ENCODE measurements around the gene CSNK1G1.

DNA sequence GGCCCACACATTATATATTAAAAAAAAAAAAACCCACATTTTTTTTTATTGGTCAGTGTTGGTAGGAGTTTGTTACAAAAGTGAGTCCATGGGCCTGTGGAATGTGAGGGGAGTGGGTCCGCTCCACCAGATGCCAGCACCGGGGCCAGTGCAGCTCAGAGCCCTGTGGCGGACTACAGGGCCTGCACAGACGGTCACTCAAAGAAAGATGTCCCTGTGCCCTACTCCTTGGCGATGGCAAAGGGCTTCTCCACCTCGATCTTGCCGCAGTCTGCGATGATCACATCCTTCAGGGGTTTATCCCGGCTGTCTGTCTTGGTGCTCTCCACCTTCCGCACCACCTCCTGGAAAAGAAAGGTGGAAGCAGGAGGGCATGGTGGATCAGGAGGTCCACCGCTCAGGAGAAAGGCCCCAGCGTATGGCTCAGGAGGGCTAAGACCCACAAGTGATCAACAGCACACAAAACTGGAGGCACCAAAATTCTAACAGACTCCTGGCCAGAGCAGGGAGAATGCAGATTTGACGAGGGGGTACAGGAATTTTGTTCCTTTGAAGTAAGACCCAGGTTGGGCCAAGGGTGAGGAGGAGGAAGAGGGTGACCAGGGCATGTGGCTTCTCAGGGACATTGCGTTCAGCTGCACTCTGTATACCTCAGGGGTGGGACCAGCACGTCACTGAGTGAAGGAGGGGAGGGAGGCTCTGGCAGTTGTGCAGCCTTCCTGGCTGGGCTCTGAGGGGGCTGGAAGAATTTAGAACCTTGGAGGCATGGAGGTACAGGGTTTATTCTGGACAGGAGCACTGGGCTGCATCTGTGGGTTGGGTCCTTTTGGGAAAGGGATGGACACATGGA lies 199.9 kb downstream of the CSNK1G1 start:
- TF ChIP-seq EZH2 (IDR thresholded peaks at IDR 0.05; ENCODE audit: low read length, missing control alignments) = no peak
- TF ChIP-seq, protein P1, sequence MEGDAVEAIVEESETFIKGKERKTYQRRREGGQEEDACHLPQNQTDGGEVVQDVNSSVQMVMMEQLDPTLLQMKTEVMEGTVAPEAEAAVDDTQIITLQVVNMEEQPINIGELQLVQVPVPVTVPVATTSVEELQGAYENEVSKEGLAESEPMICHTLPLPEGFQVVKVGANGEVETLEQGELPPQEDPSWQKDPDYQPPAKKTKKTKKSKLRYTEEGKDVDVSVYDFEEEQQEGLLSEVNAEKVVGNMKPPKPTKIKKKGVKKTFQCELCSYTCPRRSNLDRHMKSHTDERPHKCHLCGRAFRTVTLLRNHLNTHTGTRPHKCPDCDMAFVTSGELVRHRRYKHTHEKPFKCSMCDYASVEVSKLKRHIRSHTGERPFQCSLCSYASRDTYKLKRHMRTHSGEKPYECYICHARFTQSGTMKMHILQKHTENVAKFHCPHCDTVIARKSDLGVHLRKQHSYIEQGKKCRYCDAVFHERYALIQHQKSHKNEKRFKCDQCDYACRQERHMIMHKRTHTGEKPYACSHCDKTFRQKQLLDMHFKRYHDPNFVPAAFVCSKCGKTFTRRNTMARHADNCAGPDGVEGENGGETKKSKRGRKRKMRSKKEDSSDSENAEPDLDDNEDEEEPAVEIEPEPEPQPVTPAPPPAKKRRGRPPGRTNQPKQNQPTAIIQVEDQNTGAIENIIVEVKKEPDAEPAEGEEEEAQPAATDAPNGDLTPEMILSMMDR (conservative IDR thresholded peaks at IDR 0.05 in 1 of 2, IDR thresholded peaks at IDR 0.05 in 1 of 2; ENCODE audit: low read depth in 1 of 2, low read length in 2 of 2) = no peak
